Measurements from ENCODE around the gene CCDC170. TPM values are rescaled to one million over a fixed set of nuclear protein-coding genes. Genes with fewer than 3 reads are reported as not detected.

Gene CCDC170
- total RNA-seq, 1 donor from 2014 or later = 0.06 TPM

DNA sequence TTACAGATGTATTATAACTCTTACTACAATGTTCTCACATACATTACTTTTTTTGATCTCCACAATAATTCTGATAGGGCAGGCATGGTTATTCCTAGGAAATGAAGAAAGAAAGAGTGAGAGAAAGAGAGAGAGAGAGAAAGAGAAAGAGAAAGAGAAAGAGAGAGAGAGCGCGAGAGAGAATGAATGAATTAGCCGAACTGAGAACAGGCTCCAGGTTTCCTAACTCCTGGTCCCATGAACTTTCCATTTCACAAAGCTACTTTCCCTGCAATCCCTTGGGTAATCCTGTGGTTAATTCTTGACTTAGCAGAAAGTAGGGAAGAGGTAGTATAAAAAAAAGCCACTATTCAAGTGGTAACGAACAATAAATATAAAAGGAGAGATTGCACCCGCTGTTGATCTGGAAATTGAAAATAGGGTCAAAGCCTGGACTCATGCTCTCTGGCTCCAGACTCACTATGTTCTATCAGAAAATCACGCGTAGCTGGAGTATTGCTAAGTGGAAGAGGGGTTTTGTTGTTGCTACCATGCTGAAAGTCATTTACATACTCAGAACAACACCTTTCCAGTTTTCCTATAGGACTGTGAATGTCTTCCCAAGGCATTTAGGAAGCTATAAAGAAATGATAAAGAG lies 131.2 kb downstream of the CCDC170 start:
- no peak overlapping the region for H3K4me3 ChIP-seq (ENCODE audit: low read depth, low read length)
- DNase-seq (ENCODE audit: low read depth) = no peak
- TF ChIP-seq, protein P1, sequence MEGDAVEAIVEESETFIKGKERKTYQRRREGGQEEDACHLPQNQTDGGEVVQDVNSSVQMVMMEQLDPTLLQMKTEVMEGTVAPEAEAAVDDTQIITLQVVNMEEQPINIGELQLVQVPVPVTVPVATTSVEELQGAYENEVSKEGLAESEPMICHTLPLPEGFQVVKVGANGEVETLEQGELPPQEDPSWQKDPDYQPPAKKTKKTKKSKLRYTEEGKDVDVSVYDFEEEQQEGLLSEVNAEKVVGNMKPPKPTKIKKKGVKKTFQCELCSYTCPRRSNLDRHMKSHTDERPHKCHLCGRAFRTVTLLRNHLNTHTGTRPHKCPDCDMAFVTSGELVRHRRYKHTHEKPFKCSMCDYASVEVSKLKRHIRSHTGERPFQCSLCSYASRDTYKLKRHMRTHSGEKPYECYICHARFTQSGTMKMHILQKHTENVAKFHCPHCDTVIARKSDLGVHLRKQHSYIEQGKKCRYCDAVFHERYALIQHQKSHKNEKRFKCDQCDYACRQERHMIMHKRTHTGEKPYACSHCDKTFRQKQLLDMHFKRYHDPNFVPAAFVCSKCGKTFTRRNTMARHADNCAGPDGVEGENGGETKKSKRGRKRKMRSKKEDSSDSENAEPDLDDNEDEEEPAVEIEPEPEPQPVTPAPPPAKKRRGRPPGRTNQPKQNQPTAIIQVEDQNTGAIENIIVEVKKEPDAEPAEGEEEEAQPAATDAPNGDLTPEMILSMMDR (conservative IDR thresholded peaks at IDR 0.05; ENCODE audit: low read depth, low read length) = no peak

DNA sequence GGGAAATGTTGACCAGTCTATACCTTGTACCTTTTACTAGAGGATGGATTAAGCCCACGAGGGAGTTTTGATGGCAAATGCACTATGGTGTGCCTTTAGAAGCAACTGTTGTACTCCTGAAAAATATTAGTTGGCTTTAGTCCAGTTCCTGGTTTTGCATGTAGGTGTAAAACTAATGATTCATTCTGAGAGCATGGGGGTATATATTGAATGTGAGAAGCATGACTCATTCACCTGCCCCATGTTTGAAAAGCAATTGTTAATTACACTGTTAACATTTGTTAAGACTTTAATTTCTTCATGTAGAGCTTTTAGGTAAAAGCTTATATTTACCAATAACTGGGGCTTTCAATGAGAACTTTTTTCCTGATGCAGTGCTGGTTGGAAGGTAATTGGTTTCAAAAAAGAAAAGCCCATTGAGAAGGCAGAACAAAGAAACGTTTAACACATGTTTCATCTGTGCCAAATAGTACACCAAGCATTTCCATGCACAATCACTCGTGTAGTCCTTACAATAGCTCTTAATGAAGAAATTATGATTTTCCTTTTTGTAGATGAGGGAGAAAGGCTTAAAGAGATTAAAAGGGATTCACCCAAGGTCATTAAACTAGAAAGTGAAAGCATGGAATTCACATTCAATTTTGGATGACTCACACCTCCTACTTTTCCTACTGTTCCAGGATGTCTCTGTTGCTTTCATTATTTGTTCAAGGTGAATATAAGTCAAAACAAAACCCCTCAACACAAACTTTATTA lies 134.1 kb downstream of the CCDC170 start:
- DNase-seq (ENCODE audit: low read depth) = no peak
- no peak overlapping the region for H3K4me3 ChIP-seq (ENCODE audit: low read depth, low read length)
- TF ChIP-seq, protein P1 (conservative IDR thresholded peaks at IDR 0.05; ENCODE audit: low read depth, low read length) = no peak

DNA sequence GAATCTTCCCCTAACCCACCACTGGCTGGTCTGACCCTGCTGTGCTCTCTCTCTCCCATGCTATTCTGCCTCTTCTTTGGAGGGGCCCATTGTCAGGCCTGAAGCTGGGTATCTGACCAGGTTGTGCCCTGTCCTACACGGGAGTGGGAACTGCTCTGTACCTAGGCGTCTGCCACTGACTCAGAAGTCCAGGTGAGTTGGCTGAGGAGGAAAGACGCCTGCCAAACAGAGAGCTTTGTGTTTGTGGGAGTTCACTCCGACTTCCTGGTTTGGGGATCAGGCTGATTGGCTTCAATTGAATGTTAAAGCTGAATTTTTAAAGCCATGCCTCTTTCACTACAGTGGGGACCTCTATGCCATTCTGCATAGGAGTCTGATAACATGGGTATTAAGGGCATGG lies 136.0 kb downstream of the CCDC170 start:
- TF ChIP-seq, protein P1 (conservative IDR thresholded peaks at IDR 0.05; ENCODE audit: low read depth, low read length) = no peak
- no peak overlapping the region for H3K4me3 ChIP-seq (ENCODE audit: low read depth, low read length)
- DNase-seq (ENCODE audit: low read depth) = no peak

DNA sequence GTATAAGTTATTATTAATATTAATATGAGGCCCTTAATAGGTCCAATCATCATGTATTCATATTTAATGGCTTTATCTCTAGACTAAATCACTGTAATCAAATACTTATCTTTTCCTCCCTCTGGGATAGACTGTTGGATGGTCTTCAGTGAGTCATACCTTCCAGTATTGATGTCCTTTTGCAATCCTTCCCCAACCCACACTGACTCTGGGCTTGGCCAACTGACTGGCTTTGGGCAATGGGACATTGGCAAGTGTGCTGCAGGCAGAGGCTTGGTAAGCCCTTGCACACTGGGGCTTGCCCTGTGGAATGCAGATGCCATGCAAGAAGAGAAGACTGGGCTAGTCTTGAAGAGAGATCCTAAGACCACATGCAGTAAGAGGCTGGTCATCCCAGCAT lies 136.6 kb downstream of the CCDC170 start:
- DNase-seq (ENCODE audit: low read depth) = no peak
- H3K4me3 ChIP-seq (ENCODE audit: low read depth, low read length) = no peak overlapping the region
- TF ChIP-seq, protein P1 (conservative IDR thresholded peaks at IDR 0.05; ENCODE audit: low read depth, low read length) = no peak

DNA sequence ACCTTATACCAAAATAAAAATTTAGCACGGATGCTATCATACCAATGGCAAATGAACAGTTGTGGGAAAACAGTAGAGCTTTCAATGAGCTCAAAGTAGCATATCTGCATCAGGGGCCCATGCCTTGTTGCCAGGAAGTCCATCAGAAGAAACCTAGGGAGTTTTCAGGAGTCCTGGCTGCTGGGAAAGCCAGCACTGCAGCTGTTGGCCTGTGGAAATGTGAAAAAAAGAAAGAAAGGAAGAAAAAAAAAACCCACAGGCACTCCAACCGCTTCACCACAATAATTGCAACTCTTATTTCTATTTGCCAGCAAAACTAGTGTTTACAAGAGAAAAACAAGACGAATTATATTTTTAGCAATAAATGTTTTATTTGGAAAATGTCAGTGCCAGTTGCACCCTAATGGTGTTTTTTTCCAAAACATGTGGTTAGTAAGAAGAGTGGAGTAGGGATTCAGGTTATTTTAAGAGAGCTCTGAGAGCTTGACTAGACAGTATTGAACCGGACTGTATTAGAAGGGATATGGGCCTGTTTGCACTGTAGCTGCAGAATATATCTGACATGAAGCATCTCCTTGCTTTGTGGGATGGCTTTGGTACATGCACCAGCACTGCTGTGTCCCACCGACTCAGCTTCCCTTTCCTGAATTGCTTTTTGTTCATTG lies 137.3 kb downstream of the CCDC170 start:
- H3K4me3 ChIP-seq (ENCODE audit: low read depth, low read length) = no peak overlapping the region
- DNase-seq (ENCODE audit: low read depth) = no peak
- TF ChIP-seq, protein P1 (conservative IDR thresholded peaks at IDR 0.05; ENCODE audit: low read depth, low read length) = no peak

DNA sequence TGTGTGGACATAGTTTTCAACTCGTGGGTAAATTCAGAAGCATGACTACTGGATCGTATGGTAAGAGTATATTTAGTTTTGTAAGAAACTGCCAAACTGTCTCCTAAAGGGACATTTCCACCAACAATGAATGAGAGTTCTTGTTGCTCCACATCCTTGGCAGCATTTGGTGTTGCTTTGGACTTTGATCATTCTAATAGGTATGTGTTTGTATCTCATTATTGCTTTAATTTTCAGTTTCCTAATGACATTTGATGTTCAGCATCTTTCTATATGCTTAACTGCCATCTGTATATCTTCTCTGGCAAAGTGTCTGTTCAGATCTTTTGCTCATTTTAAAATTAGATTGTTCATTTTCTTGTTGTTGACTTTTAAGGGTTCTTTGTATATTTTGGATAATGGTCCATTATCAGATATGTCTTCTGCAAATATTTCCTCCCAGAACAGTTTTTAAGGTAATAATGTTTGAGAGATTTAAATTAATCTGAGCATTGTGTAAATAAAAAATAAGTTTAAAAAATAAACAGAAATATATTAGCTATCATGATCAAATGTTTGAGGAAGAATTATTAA lies 138.7 kb downstream of the CCDC170 start:
- no peak overlapping the region for H3K4me3 ChIP-seq (ENCODE audit: low read depth, low read length)
- DNase-seq (ENCODE audit: low read depth) = no peak
- TF ChIP-seq, protein P1 (conservative IDR thresholded peaks at IDR 0.05; ENCODE audit: low read depth, low read length) = no peak

Data from epithelial cell of proximal tubule (primary cell).